Ishikawa (cell line): ENCODE data around the gene CAVIN1.

Source experiments
- CREB1 ChIP-seq: IDR thresholded peaks from 2 replicates; pipeline ENCODE4 v1.6.1; 2012; ENCODE audit warnings: low read depth
- EGR1 ChIP-seq: IDR thresholded peaks from 2 replicates; pipeline ENCODE4 v1.6.1; 2012
- MAX ChIP-seq: IDR thresholded peaks from 2 replicates; pipeline ENCODE4 v1.6.1; 2012
- RAD21 ChIP-seq: IDR thresholded peaks from 2 replicates; pipeline ENCODE4 v1.6.1; 2012; ENCODE audit warnings: low read depth
- REST ChIP-seq: IDR thresholded peaks from 2 replicates; pipeline ENCODE4 v1.6.1; 2012; ENCODE audit warnings: low read depth, mild to moderate bottlenecking
- TAF1 ChIP-seq: IDR thresholded peaks from 2 replicates; pipeline ENCODE4 v1.6.1; 2012; ENCODE audit warnings: low read depth, mild to moderate bottlenecking

GRCh38 chr17:42380935-42381334, 42.1 kb downstream of the CAVIN1 start:
- TF ChIP-seq REST (no peak), CREB1 (no peak), MAX (no peak), RAD21 (no peak), TAF1 (no peak), EGR1 (no peak)
